Sciatic nerve (tissue), 2 donors: ENCODE measurements around the gene ITGA4. TPM values are rescaled to one million over a fixed set of nuclear protein-coding genes. Genes with fewer than 3 reads are reported as not detected.

Experiments
- ATAC-seq: fragments of 200-7000 bp; cut with Tn5 transposase; one replicate; pipeline ENCODE4 v1.9.1; 2020; ENCODE audit warnings: mild to moderate bottlenecking, moderate library complexity
- DNase-seq: peaks from one replicate; pipeline ENCODE4 v3.0.0-alpha.2; 2020; ENCODE audit warnings: low spot score
- intact Hi-C: fragments of 100-400 bp; cut with DNase I; formaldehyde crosslinking; loops from one replicate; pipeline ENCODE4 v1.14.2; 2022
- total RNA-seq: library from RNA; stranded (reverse); fragmentation: NEBNext Ultra II Directional; extraction: Animal tissue kit (Norgen Biotek cat#: 25700); gene quantifications from one replicate; pipeline ENCODE4 v1.2.1, GENCODE V29; 2021
- donor health status: DM: no; HTN: no; CAD: no.
- donor health status: DM: no; HTN: no; CAD: no.

Gene ITGA4
- total RNA-seq, 1 donor from 2014 or later, result 18.1 TPM

- intact Hi-C loops, result no loop called here
- ATAC-seq (no peak), DNase-seq (no peak)
Observed at GRCh38 chr2:181563101-181563692, 106.0 kb downstream of the ITGA4 start.

GRCh38 chr2:181566334-181567032, 109.3 kb downstream of the ITGA4 start:
- no peak for ATAC-seq
- intact Hi-C loops, result loop anchor here (5.0 kb wide), 1 partner anchor 376 kb away; no protein-coding TSS in a partner anchor
- DNase-seq, result no peak

- intact Hi-C loops, result no loop called here
- no peak for DNase-seq
- ATAC-seq, result no peak
Observed at GRCh38 chr2:181570059-181570458, 112.9 kb downstream of the ITGA4 start.

GRCh38 chr2:181570833-181571661, 113.9 kb downstream of the ITGA4 start:
- no peak for ATAC-seq

GRCh38 chr2:181573140-181573736, 116.1 kb downstream of the ITGA4 start:
- DNase-seq, result no peak
- no peak for ATAC-seq
- intact Hi-C loops, result no loop called here

More at GRCh38 chr2:181570833-181571661, 113.9 kb downstream of the ITGA4 start:
- intact Hi-C loops, result no loop called here
- no peak for DNase-seq

- ATAC-seq (no peak), DNase-seq (no peak)
- intact Hi-C loops, result no loop called here
Observed at GRCh38 chr2:181574321-181574720, 117.1 kb downstream of the ITGA4 start.

GRCh38 chr2:181575024-181575649, 118.0 kb downstream of the ITGA4 start:
- intact Hi-C loops, result no loop called here
- DNase-seq, result no peak
- no peak for ATAC-seq

GRCh38 chr2:181575650-181576025, 118.5 kb downstream of the ITGA4 start:
- ATAC-seq (no peak), DNase-seq (no peak)
- intact Hi-C loops, result no loop called here

GRCh38 chr2:181576431-181576830, 119.2 kb downstream of the ITGA4 start:
- DNase-seq (no peak), ATAC-seq (no peak)
- intact Hi-C loops, result no loop called here

- ATAC-seq (no peak), DNase-seq (no peak)
- intact Hi-C loops, result no loop called here
Observed at GRCh38 chr2:181578829-181579228, 121.6 kb downstream of the ITGA4 start.

- intact Hi-C loops, result no loop called here
- no peak for DNase-seq
- ATAC-seq, result no peak
Observed at GRCh38 chr2:181581534-181581933, 124.3 kb downstream of the ITGA4 start.

- ATAC-seq (no peak), DNase-seq (no peak)
- intact Hi-C loops, result no loop called here
Observed at GRCh38 chr2:181585732-181586131, 128.5 kb downstream of the ITGA4 start.

Other genes with a start within 250 kb of the ITGA4 start
- not detected for gene CERKL, start 199.7 kb downstream of the ITGA4 start, total RNA-seq
- not detected for gene NEUROD1, start 223.1 kb downstream of the ITGA4 start, total RNA-seq